H9 (cell line): ENCODE data around the gene PNPO. TPM values are rescaled to one million over a fixed set of nuclear protein-coding genes. Genes with fewer than 3 reads are reported as not detected.

Experiments
- DNase-seq: peaks from one replicate; pipeline ENCODE4 v3.0.0-alpha.2; 2017
- H2AFZ ChIP-seq: one replicate; pipeline ENCODE4 v1.6.1; 2013; ENCODE audit warnings: mild to moderate bottlenecking, low read length, control low read depth, moderate library complexity
- H2AK5ac ChIP-seq: 2 replicates; pipeline ENCODE4 v1.6.1; 2013; ENCODE audit warnings: low read length, control low read depth, mixed read lengths; ENCODE audit not compliant: insufficient read length
- H2BK120ac ChIP-seq: one replicate; pipeline ENCODE4 v1.6.1; 2013; ENCODE audit warnings: low read depth, mild to moderate bottlenecking, low read length, control low read depth, inconsistent platforms; ENCODE audit not compliant: poor library complexity, severe bottlenecking
- H2BK12ac ChIP-seq: 2 replicates; pipeline ENCODE4 v1.6.1; 2013; ENCODE audit warnings: low read length, control low read depth, mixed read lengths, low read depth; ENCODE audit not compliant: insufficient read length
- H2BK15ac ChIP-seq: 2 replicates; pipeline ENCODE4 v1.6.1; 2013; ENCODE audit warnings: low read depth, low read length, control low read depth
- H2BK20ac ChIP-seq: one replicate; pipeline ENCODE4 v1.6.1; 2013; ENCODE audit warnings: low read depth, mild to moderate bottlenecking, low read length, control low read depth, inconsistent platforms; ENCODE audit not compliant: poor library complexity, severe bottlenecking
- H2BK5ac ChIP-seq: 2 replicates; pipeline ENCODE4 v1.6.1; 2013; ENCODE audit warnings: low read length, control low read depth, mixed read lengths; ENCODE audit not compliant: insufficient read length
- H3K14ac ChIP-seq: 2 replicates; pipeline ENCODE4 v1.6.1; 2013; ENCODE audit warnings: low read length, control low read depth; ENCODE audit not compliant: insufficient read depth
- H3K18ac ChIP-seq: 2 replicates; pipeline ENCODE4 v1.6.1; 2013; ENCODE audit warnings: low read depth, mild to moderate bottlenecking, mixed read lengths, low read length, control low read depth; ENCODE audit not compliant: insufficient read length
- H3K23ac ChIP-seq: 2 replicates; pipeline ENCODE4 v1.6.1; 2013; ENCODE audit warnings: low read length, control low read depth, mixed read lengths, low read depth; ENCODE audit not compliant: insufficient read length
- H3K23me2 ChIP-seq: 2 replicates; pipeline ENCODE4 v1.6.1; 2013; ENCODE audit warnings: low read depth, mild to moderate bottlenecking, mixed read lengths, low read length, control low read depth; ENCODE audit not compliant: insufficient read length, poor library complexity, severe bottlenecking
- H3K27ac ChIP-seq: 2 replicates; pipeline ENCODE4 v1.5.1; 2013; ENCODE audit warnings: low read length, control low read depth, mixed read lengths, low read depth; ENCODE audit not compliant: insufficient read length
- H3K27me3 ChIP-seq: 2 replicates; pipeline ENCODE4 v1.6.1; 2013; ENCODE audit warnings: low read length, control low read depth, inconsistent platforms; ENCODE audit not compliant: insufficient read depth
- H3K4ac ChIP-seq: 2 replicates; pipeline ENCODE4 v1.6.1; 2013; ENCODE audit warnings: low read depth, mild to moderate bottlenecking, control low read depth, inconsistent platforms, low read length, moderate library complexity
- H3K4me1 ChIP-seq: 2 replicates; pipeline ENCODE4 v1.6.1; 2013; ENCODE audit warnings: low read length, control low read depth, inconsistent platforms; ENCODE audit not compliant: insufficient read depth
- H3K4me2 ChIP-seq: 2 replicates; pipeline ENCODE4 v1.6.1; 2013; ENCODE audit warnings: low read length, control low read depth, mixed read lengths; ENCODE audit not compliant: insufficient read length, insufficient read depth
- H3K56ac ChIP-seq: 2 replicates; pipeline ENCODE4 v1.6.1; 2013; ENCODE audit warnings: low read depth, mild to moderate bottlenecking, mixed read lengths, low read length, control low read depth; ENCODE audit not compliant: insufficient read length
- H3K79me1 ChIP-seq: 2 replicates; pipeline ENCODE4 v1.6.1; 2013; ENCODE audit warnings: low read depth, mild to moderate bottlenecking, moderate library complexity, low read length, control low read depth, inconsistent platforms; ENCODE audit not compliant: insufficient read depth, poor library complexity, severe bottlenecking
- H3K79me2 ChIP-seq: 2 replicates; pipeline ENCODE4 v1.6.1; 2013; ENCODE audit warnings: low read length, control low read depth, inconsistent platforms; ENCODE audit not compliant: insufficient read depth
- H3K9ac ChIP-seq: 2 replicates; pipeline ENCODE4 v1.6.1; 2013; ENCODE audit warnings: low read length, control low read depth, mixed read lengths; ENCODE audit not compliant: insufficient read length; ENCODE audit errors: extremely low read depth
- H3K9me3 ChIP-seq: one replicate; pipeline ENCODE4 v1.6.1; 2013; ENCODE audit warnings: low read depth, low read length, inconsistent platforms; ENCODE audit not compliant: control insufficient read depth
- H3T11ph ChIP-seq: one replicate; pipeline ENCODE4 v1.6.1; 2013; ENCODE audit warnings: mild to moderate bottlenecking, low read length, control low read depth, inconsistent platforms
- H4K20me1 ChIP-seq: one replicate; pipeline ENCODE4 v1.6.1; 2013; ENCODE audit not compliant: control insufficient read depth, insufficient read length, insufficient read depth
- H4K5ac ChIP-seq: 2 replicates; pipeline ENCODE4 v1.6.1; 2013; ENCODE audit warnings: low read depth, mild to moderate bottlenecking, mixed read lengths, low read length, control low read depth; ENCODE audit not compliant: insufficient read length
- H4K8ac ChIP-seq: replicated peaks from 2 replicates; pipeline ENCODE4 v1.6.1; 2013; ENCODE audit warnings: low read length, control low read depth, mixed read lengths, low read depth; ENCODE audit not compliant: insufficient read length
- H4K91ac ChIP-seq: 2 replicates; pipeline ENCODE4 v1.6.1; 2013; ENCODE audit warnings: low read depth, mild to moderate bottlenecking, moderate library complexity, mixed read lengths, low read length, control low read depth; ENCODE audit not compliant: insufficient read length
- H3K27ac Mint-ChIP-seq, 3 experiments: 2 replicates in 2 of 3; 3 replicates in 1 of 3; pipeline ENCODE4 v1.8.0; 2020 to 2021; ENCODE audit warnings: mixed read lengths in 3 of 3, mild to moderate bottlenecking in 1 of 3, moderate library complexity in 1 of 3
- H3K27me3 Mint-ChIP-seq: 2 replicates; pipeline ENCODE4 v1.8.0; 2021; ENCODE audit warnings: low read depth, mild to moderate bottlenecking, moderate library complexity, mixed read lengths
- H3K36me3 Mint-ChIP-seq, 3 experiments: 2 replicates in 2 of 3; 3 replicates in 1 of 3; pipeline ENCODE4 v1.8.0; 2020 to 2021; ENCODE audit warnings: low read depth in 3 of 3, mixed read lengths in 3 of 3; ENCODE audit not compliant: insufficient read depth in 1 of 3
- H3K4me1 Mint-ChIP-seq, 2 experiments: 2 replicates each; pipeline ENCODE4 v1.8.0; 2020; ENCODE audit warnings: mixed read lengths in 2 of 2
- H3K4me3 Mint-ChIP-seq, 2 experiments: 2 replicates in 1 of 2; 3 replicates in 1 of 2; pipeline ENCODE4 v1.8.0; 2020 to 2021; ENCODE audit warnings: mild to moderate bottlenecking in 2 of 2, mixed read lengths in 2 of 2, moderate library complexity in 1 of 2
- H3K9me3 Mint-ChIP-seq, 2 experiments: 2 replicates in 1 of 2; 3 replicates in 1 of 2; pipeline ENCODE4 v1.8.0; 2020; ENCODE audit warnings: mild to moderate bottlenecking in 2 of 2, mixed read lengths in 2 of 2, moderate library complexity in 1 of 2
- WGBS: extraction: QIAGEN DNeasy Blood & Tissue Kit; methylation state at CpG from one replicate; pipeline ENCODE4 v1.1.7; 2013; ENCODE audit warnings: missing lambda C conversion rate, low lambda C conversion rate, mixed read lengths; ENCODE audit not compliant: insufficient read length; ENCODE audit errors: extremely low coverage; 5-methylcytosine and 5-hydroxymethylcytosine counted together
- total RNA-seq: library from RNA; stranded (reverse); gene quantifications from 2 replicates; pipeline ENCODE4 v1.2.1, GENCODE V29; 2021
- TF ChIP-seq, protein P1 (sequence below): fragments of 200-600 bp; sonication (generic); conservative IDR thresholded peaks from 3 replicates; pipeline ENCODE4 v1.8.0; 2021; ENCODE audit warnings: antibody characterized with exemption, mild to moderate bottlenecking

Gene PNPO
- total RNA-seq, 1 experiment from 2014 or later, result 6.7 TPM

DNA sequence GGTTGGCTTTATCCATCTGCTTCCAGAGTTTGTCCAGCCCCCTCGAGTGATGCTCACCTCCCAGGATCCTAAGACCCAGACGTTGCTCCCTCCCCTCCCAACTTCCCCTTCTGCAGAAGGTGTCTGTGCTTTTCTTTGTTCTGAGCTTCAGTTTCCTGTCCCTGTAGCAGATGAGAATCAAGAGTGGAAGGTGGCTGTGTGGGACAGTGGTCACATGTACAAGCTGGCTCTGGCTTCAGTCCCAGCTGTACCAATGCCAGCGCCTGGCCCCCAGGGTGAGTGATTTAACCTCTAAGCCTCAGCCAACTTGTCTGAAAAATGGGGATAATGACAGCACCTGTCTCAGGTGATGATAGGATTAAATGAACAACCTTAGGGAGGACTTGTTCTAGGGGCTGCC lies 8.6 kb downstream of the PNPO start:
- no peak overlapping the region for H2AK5ac ChIP-seq
- H3K4me2 ChIP-seq, result no peak overlapping the region
- H3K9ac ChIP-seq, result no peak overlapping the region
- H3K27me3 ChIP-seq, result no peaks in the 10 kb centered on the region
- no CpG with 5 or more reads among the region's 3 CpGs for WGBS
- TF ChIP-seq, protein P1, sequence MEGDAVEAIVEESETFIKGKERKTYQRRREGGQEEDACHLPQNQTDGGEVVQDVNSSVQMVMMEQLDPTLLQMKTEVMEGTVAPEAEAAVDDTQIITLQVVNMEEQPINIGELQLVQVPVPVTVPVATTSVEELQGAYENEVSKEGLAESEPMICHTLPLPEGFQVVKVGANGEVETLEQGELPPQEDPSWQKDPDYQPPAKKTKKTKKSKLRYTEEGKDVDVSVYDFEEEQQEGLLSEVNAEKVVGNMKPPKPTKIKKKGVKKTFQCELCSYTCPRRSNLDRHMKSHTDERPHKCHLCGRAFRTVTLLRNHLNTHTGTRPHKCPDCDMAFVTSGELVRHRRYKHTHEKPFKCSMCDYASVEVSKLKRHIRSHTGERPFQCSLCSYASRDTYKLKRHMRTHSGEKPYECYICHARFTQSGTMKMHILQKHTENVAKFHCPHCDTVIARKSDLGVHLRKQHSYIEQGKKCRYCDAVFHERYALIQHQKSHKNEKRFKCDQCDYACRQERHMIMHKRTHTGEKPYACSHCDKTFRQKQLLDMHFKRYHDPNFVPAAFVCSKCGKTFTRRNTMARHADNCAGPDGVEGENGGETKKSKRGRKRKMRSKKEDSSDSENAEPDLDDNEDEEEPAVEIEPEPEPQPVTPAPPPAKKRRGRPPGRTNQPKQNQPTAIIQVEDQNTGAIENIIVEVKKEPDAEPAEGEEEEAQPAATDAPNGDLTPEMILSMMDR, result no peak
- no peak overlapping the region for H4K5ac ChIP-seq
- H3T11ph ChIP-seq, result no peak overlapping the region
- Mint-ChIP-seq H3K27me3 (peaks cover 5% of the 10 kb centered on the region), H3K4me1 (peaks cover 11 to 15% of the 10 kb centered on the region in 2 experiments), H3K27ac (no peak overlapping the region; a peak in 1 of 7 replicates), H3K36me3 (no peaks in the 10 kb centered on the region; a peak in 2 of 7 replicates), H3K4me3 (no peak overlapping the region), H3K9me3 (no peaks in the 10 kb centered on the region; a peak in 1 of 5 replicates)
- DNase-seq, result no peak
- no peak overlapping the region for H4K91ac ChIP-seq
- no peak overlapping the region for H2BK120ac ChIP-seq
- no peaks in the 10 kb centered on the region for H3K23me2 ChIP-seq
- H3K14ac ChIP-seq, result no peak overlapping the region
- no peak overlapping the region for H2BK5ac ChIP-seq
- H3K4ac ChIP-seq, result no peak overlapping the region
- no peaks in the 10 kb centered on the region for H3K79me1 ChIP-seq
- no peaks in the 10 kb centered on the region for H4K20me1 ChIP-seq
- H3K27ac ChIP-seq, result no peak overlapping the region
- H3K18ac ChIP-seq, result no peak overlapping the region
- no peak overlapping the region for H2BK15ac ChIP-seq
- H3K23ac ChIP-seq, result no peak overlapping the region
- H3K79me2 ChIP-seq, result no peaks in the 10 kb centered on the region
- no peak overlapping the region for H4K8ac ChIP-seq
- H2AFZ ChIP-seq, result no peak overlapping the region
- H3K9me3 ChIP-seq, result no peaks in the 10 kb centered on the region
- no peaks in the 10 kb centered on the region for H3K4me1 ChIP-seq
- no peak overlapping the region for H3K56ac ChIP-seq
- H2BK20ac ChIP-seq, result no peak overlapping the region
- H2BK12ac ChIP-seq, result no peak overlapping the region
